Stimulated activated CD4-positive, alpha-beta T cell treated with anti-CD3 and anti-CD28 coated beads, Interleukin-2, amount 100 ng/mL, for 24 hours (primary cell): ENCODE results near the gene ANKRD9.

Experiments used
- DNase-seq, 2 donors: peaks; one replicate each; pipeline ENCODE4 v3.0.0-alpha.2; 2020

ANKRD9 gene

GRCh38 chr14:102496958-102497744 is 12.4 kb downstream of the ANKRD9 start:
- no peak for DNase-seq

- no peak for DNase-seq
These were observed 13.3 kb downstream of the ANKRD9 start for GRCh38 chr14:102496331-102496691.

- DNase-seq, result no peak
These were observed 13.9 kb downstream of the ANKRD9 start for GRCh38 chr14:102495491-102496330.

GRCh38 chr14:102493585-102493984 is 16.0 kb downstream of the ANKRD9 start:
- DNase-seq, result no peak

GRCh38 chr14:102493096-102493495 is 16.5 kb downstream of the ANKRD9 start:
- no peak for DNase-seq

- DNase-seq, result no peak
These were observed 17.1 kb downstream of the ANKRD9 start for GRCh38 chr14:102492531-102492910.

GRCh38 chr14:102491786-102492530 is 17.6 kb downstream of the ANKRD9 start:
- no peak for DNase-seq

GRCh38 chr14:102491366-102491765 is 18.2 kb downstream of the ANKRD9 start:
- no peak for DNase-seq

GRCh38 chr14:102490456-102490855 is 19.1 kb downstream of the ANKRD9 start:
- DNase-seq, result no peak

GRCh38 chr14:102487204-102487577 is 22.4 kb downstream of the ANKRD9 start:
- DNase-seq, result no peak

- no peak for DNase-seq
These were observed 22.9 kb downstream of the ANKRD9 start for GRCh38 chr14:102486513-102487203.

GRCh38 chr14:102485693-102486512 is 23.7 kb downstream of the ANKRD9 start:
- no peak for DNase-seq

- DNase-seq, result no peak
These were observed 25.3 kb downstream of the ANKRD9 start for GRCh38 chr14:102484316-102484715.

- no peak for DNase-seq
These were observed 27.8 kb downstream of the ANKRD9 start for GRCh38 chr14:102481791-102482238.

- no peak for DNase-seq
These were observed 28.2 kb downstream of the ANKRD9 start for GRCh38 chr14:102481371-102481770.

GRCh38 chr14:102479777-102480176 is 29.8 kb downstream of the ANKRD9 start:
- DNase-seq, result no peak

- no peak for DNase-seq
These were observed 30.5 kb downstream of the ANKRD9 start for GRCh38 chr14:102479107-102479506.

- DNase-seq, result no peak
These were observed 34.6 kb downstream of the ANKRD9 start for GRCh38 chr14:102474934-102475333.

- no peak for DNase-seq
These were observed 36.0 kb downstream of the ANKRD9 start for GRCh38 chr14:102473559-102473958.

GRCh38 chr14:102472791-102473150 is 36.8 kb downstream of the ANKRD9 start:
- DNase-seq, result no peak

GRCh38 chr14:102471921-102472790 is 37.4 kb downstream of the ANKRD9 start:
- no peak for DNase-seq
